GM12872 (cell line): ENCODE measurements around the gene WSCD2.

ENCODE experiments used
- CTCF ChIP-seq: IDR thresholded peaks from 3 replicates; pipeline ENCODE4 v1.5.1; 2011; ENCODE audit warnings: low read depth, mild to moderate bottlenecking, low read length, moderate library complexity; ENCODE audit not compliant: insufficient read depth

WSCD2 gene

GRCh38 chr12:108167974-108168373, 38.9 kb downstream of the WSCD2 start:
- TF ChIP-seq CTCF: no peak

DNA sequence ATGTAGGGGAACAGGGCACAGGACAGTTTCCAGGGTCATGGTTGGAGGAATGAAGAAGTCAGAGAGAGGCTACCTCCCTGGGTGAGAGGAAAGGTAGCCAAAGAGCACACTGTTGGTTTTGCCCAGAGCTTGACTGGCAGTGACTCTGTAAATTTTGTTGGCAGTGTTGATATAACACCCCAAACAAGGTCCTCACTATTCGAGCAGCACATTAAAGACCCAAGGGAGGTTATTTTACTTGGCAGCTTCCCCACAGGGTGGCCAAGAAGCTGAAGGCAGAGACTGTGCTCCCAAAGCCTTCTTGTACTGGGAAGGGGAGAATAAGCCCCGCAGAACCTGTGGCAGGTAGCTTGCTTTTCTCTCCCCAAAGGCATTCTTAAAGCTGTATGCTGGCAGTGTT, 40.6 kb downstream of the WSCD2 start:
- TF ChIP-seq CTCF: no peak

DNA sequence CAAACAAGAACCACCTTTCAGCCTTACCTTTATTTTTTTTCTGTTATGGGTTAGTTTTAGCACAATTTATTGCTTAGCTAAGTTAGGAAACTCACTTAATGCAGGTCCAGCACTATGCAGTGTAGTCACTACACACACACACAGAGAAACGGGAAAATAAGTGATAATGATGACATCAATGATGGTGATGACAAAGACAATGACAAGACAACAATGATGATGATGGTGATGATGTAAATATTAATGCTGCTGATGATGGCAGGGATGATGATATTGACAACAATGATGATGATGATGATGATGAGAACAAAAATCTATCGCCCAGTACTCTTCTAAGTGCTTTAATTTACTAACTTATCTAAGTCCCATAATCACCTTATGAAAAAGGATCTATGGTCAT, 41.1 kb downstream of the WSCD2 start:
- TF ChIP-seq CTCF: no peak

- no peak for TF ChIP-seq CTCF
Measured at GRCh38 chr12:108172033-108172432, 42.9 kb downstream of the WSCD2 start.

GRCh38 chr12:108173160-108173559, 44.1 kb downstream of the WSCD2 start:
- no peak for TF ChIP-seq CTCF

DNA sequence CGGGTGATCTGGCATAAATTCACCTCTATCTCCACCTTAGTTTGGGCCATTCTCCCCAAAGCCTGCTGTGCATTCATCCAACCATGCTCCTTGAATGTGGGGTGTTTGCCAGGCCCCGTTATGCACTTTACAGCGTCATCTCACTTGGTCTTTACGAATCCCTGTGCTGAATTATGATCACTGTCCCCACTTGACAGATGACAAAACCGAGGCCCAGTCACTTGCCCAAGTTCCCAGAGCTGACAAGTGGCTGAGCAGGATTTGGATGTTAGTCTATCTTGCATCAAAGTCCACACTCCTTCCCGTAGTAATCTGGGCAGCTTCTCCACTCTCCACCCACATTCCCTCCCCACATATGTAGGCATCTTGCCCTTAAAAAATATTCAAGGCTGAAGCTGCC, 44.8 kb downstream of the WSCD2 start:
- TF ChIP-seq CTCF: no peak

DNA sequence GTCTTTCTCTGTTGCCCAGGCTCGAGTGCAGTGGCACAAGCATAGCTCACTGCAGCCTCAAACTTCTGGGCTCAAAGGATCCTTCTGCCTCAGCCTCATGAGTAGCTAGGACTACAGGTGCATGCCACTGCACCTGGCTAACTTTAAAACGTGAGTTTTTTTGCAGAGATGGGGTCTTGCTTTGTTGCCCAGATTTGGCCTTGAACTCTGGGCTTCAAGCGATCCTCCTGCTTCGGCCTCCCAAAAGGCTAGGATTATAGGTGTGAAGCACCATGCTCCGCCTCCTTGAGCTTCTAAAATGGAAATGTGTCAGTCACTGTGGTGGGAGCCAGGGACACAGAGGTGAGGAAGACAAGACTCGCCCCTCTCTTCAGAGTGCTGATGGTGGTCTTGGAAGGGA, 45.6 kb downstream of the WSCD2 start:
- TF ChIP-seq CTCF: no peak

- no peak for TF ChIP-seq CTCF
Measured at GRCh38 chr12:108175310-108175709, 46.2 kb downstream of the WSCD2 start.
